GF-D8 (cell line): Measurements from ENCODE around the gene HTR3C.

Source experiments
- DNase-seq: peaks from one replicate; lab custom pipeline; 2025; lab: John Stamatoyannopoulos, UW

HTR3C gene

GRCh38 chr3:184092199-184092598 is 39.4 kb downstream of the HTR3C start:
- no peak for DNase-seq

DNA sequence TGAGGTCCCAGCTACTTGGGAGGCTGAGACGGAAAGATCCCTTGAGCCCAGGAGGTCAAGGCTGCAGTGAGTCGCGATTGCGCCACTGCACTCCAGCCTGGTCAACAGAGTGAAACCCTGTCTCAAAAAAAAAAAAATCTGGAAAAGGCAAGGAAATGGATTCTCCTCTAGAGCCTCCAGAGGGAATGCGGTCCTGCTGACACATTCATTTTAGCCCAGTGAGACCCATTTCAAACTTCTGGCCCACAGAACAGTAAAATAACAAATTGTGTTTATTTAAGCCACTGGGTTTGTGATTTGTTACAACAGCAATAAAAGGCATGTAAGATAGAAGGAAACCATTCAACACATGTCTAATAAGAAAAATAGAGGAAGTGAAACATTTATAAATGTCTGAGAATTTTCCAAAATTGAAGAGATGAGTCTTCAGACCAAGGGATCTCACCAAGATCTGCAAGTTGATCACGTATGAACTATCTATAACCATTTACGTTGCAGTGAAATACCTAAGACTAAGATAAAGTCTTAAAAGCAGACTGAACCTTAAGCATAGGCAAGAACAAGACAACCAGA is 44.0 kb downstream of the HTR3C start, which contains the start of gene HTR3E:
TSS of gene HTR3E (plus strand) at position 254 of the 573 bp plus-strand sequence. CDS start 466 bp downstream, outside the sequence.
- no peak for DNase-seq

DNA sequence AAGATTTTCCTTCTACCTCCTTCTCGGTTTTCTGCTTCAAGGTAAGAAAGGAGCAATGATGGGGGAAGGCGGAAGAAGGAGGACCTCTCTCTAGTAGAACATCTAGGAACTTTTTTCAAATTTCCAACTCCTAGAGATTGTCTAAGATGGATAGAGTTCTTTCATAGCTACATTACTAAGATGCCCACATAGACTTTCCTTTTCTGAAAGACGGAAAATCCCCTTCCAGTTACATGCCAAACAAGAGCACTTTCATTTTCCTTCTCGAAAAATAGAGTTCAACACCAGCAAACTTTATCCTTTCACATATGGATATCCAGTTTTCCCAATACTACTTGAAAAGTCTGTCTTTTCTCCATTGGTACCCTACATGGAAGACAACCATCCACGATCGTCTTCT is 44.7 kb downstream of the HTR3C start:
- no peak for DNase-seq

GRCh38 chr3:184099806-184100686 is 47.2 kb downstream of the HTR3C start:
- DNase-seq: no peak
